ENCODE measurements around the gene FOXA3. TPM values are rescaled to one million over a fixed set of nuclear protein-coding genes. Genes with fewer than 3 reads are reported as not detected.

FOXA3 gene
- total and polyA plus RNA-seq, 2 donors (not counting 3 experiments of a cell fraction or from before 2014, with no cell fraction given), result 0.06 TPM; not detected in 1

DNA sequence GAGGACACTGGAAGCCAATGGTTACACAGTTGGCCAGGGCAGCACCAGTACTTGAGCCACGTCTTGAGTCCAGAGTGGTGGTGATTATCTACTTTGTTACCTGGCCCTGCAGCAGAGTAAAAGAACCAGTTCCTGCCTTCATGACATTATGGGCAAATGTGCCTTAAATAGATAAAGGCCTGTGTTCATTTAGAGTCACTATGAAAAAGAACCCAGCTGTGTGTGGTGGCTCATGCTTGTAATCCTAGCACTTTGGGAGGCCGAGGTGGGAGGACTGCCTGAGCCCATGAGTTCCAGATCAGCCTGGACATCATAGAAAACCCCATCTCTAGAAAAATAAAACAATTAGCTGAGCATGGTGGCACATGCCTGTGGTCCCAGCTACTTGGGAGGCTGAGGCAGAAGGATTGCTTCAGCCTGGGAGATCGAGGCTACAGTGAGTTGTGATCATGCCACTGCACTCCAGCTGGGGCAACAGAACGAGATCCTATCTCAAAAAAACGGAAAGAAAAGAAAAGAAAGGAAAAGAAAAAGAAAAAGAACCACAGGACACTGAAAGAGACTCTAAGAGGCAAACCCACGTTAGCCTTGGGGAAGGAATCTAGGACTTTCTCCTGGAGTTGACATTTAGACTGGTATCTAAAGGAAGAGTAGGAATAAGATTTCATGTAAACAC, 25.2 kb downstream of the FOXA3 start:
- Histone ChIP-seq H3K9me1 (replicated peaks; ENCODE audit: control insufficient read depth, extremely low read depth, insufficient read depth, low read length) (no peaks in the 10 kb centered on the region), H3K4me3 (replicated peaks in 1 of 3; ENCODE audit: insufficient read depth in 1 of 3, low read depth in 1 of 3, low read length in 3 of 3) (no peak overlapping the region), H3K27ac (ENCODE audit: insufficient read depth, low read depth, low read length) (no peak overlapping the region), H3K9ac (replicated peaks; ENCODE audit: extremely low read depth, insufficient read depth, low read length) (no peak overlapping the region), H3K4me1 (ENCODE audit: control insufficient read depth, extremely low read depth, insufficient read depth, low read length) (peaks cover 8% of the 10 kb centered on the region), H3K36me3 (ENCODE audit: control insufficient read depth in 2 of 2, extremely low read depth in 1 of 2, insufficient read depth in 2 of 2, low read length in 2 of 2) (no peaks in the 10 kb centered on the region), H3K4me2 (ENCODE audit: insufficient read depth, low read length) (no peak overlapping the region), H2AFZ (ENCODE audit: low read depth, low read length) (no peak overlapping the region), H3K27me3 (ENCODE audit: control insufficient read depth in 2 of 2, insufficient read depth in 2 of 2, low read length in 2 of 2) (no peaks in the 10 kb centered on the region), H4K20me1 (replicated peaks; ENCODE audit: control insufficient read depth, extremely low read depth, insufficient read depth, low read length) (no peaks in the 10 kb centered on the region), H3K9me3 (replicated peaks; ENCODE audit: control insufficient read depth, insufficient read depth, low read length) (no peaks in the 10 kb centered on the region), H3K79me2 (ENCODE audit: control insufficient read depth, insufficient read depth, low read length) (peaks cover 3% of the 10 kb centered on the region)
- FAIRE-seq (no peak), DNase-seq (ENCODE audit: low read depth, low spot score) (no peak)
- ChIA-PET CTCF (no interaction called here), POLR2A (no interaction called here)
- TF ChIP-seq JUN (IDR thresholded peaks at IDR 0.05; ENCODE audit: borderline replicate concordance, insufficient read depth, insufficient read length, low read depth) (no peak), POLR2A (IDR thresholded peaks at IDR 0.05; ENCODE audit: low read depth, low read length) (no peak), GATA2 (IDR thresholded peaks at IDR 0.05; ENCODE audit: insufficient read depth, insufficient read length, low read depth, low read length) (no peak), POLR2AphosphoS5 (IDR thresholded peaks at IDR 0.05; ENCODE audit: insufficient read depth, low read depth, low read length) (no peak), EZH2 (IDR thresholded peaks at IDR 0.05; ENCODE audit: borderline replicate concordance, low read depth, low read length, severe bottlenecking) (no peak), FOS (IDR thresholded peaks at IDR 0.05; ENCODE audit: borderline replicate concordance, insufficient read depth, low read length) (no peak), MYC (IDR thresholded peaks at IDR 0.05; ENCODE audit: low read depth, low read length) (no peak)
- TF ChIP-seq, protein P1, sequence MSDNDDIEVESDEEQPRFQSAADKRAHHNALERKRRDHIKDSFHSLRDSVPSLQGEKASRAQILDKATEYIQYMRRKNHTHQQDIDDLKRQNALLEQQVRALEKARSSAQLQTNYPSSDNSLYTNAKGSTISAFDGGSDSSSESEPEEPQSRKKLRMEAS (IDR thresholded peaks at IDR 0.05; ENCODE audit: insufficient read depth, insufficient read length), result no peak
- TF ChIP-seq, protein P2, sequence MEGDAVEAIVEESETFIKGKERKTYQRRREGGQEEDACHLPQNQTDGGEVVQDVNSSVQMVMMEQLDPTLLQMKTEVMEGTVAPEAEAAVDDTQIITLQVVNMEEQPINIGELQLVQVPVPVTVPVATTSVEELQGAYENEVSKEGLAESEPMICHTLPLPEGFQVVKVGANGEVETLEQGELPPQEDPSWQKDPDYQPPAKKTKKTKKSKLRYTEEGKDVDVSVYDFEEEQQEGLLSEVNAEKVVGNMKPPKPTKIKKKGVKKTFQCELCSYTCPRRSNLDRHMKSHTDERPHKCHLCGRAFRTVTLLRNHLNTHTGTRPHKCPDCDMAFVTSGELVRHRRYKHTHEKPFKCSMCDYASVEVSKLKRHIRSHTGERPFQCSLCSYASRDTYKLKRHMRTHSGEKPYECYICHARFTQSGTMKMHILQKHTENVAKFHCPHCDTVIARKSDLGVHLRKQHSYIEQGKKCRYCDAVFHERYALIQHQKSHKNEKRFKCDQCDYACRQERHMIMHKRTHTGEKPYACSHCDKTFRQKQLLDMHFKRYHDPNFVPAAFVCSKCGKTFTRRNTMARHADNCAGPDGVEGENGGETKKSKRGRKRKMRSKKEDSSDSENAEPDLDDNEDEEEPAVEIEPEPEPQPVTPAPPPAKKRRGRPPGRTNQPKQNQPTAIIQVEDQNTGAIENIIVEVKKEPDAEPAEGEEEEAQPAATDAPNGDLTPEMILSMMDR (IDR thresholded peaks at IDR 0.05; ENCODE audit: extremely low read depth in 1 of 2, insufficient read depth in 1 of 2, low read depth in 1 of 2, low read length in 2 of 2), result no peak
- intact Hi-C loops (cut with micrococcal nuclease) (no loop called here), dilution Hi-C loops (cut with MboI; ENCODE audit: extremely low pct_ligation_motif_present, low sequenced_read_pairs) (no loop called here)
- BruUV-seq (replicated peaks), result no TSS peak
